Central memory CD4-positive, alpha-beta T cell (primary cell): ENCODE data around the gene TENT4B.

Experiments
- DNase-seq: peaks from one replicate; pipeline ENCODE4 v3.0.0; 2022

TENT4B gene

GRCh38 chr16:50260206-50261159 is 107.4 kb downstream of the TENT4B start:
- DNase-seq, result no peak

DNA sequence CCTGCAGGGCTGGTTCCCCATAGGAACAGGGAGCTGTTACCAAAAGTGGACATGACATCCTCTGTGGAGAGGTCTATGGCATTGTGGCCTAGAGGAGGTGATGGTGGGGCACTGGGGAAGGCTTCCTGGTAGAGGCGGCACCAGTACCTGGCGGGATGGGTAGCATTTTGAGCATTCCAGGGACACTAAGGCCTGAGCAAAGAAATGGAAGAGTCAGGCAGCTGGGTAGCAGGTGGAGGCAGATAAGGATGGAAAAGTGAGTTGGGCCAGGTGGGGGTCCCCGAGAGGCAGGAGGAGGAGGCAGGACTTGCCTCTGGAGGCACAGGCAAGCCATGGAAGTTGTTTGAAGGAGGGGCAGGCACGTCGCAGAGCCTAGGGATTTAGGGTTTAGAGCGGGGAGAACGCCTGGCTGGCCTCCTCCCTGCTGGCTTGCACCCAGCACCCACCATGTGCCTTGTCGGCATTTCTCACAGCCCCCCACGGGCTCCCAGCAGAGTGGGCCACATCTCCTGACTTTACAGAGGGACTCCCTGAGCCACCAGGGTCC is 108.1 kb downstream of the TENT4B start:
- DNase-seq, result no peak

- DNase-seq, result no peak
These were observed 108.7 kb downstream of the TENT4B start for GRCh38 chr16:50261707-50262235.

DNA sequence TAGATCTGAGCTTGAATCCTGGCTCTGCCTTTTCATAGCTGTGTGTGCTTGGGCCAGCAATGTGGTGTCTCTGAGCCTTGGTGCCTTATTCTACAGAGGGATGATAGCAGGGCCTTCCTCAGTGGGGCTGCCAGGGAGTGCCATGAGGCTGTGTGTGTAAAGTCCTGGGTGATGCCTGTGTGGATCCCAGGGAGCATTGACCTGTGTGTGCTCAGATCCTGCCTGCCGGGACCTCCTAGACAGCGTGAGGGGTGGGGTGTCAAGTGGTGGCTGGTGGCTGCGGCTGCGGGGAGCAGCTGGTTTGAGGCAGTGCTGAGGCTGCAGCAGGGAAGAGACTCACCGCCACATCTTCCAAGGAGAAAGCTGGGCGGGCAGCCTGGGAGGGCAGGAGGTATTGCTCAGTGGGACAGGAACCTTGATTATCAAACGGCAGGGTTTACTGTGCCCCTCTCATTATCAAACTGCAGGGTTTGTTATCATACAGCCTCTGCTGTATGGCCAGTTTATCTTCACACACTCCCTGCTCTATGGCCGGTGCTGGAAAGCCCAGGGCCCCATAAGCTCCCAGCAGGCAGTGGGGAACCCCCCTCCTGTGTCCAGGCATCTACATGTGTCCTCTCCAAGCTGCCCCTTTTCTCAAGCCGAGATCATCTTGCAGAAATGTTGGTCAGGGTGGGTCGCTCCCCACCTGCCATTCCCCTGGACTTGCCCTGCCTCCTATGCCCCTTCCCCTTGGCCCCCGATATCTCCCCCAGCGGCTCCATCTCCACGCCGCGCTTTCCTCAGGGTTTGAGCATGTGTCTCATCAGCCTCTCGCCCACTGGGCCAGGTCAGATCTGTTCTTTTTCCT is 110.2 kb downstream of the TENT4B start:
- no peak for DNase-seq

DNA sequence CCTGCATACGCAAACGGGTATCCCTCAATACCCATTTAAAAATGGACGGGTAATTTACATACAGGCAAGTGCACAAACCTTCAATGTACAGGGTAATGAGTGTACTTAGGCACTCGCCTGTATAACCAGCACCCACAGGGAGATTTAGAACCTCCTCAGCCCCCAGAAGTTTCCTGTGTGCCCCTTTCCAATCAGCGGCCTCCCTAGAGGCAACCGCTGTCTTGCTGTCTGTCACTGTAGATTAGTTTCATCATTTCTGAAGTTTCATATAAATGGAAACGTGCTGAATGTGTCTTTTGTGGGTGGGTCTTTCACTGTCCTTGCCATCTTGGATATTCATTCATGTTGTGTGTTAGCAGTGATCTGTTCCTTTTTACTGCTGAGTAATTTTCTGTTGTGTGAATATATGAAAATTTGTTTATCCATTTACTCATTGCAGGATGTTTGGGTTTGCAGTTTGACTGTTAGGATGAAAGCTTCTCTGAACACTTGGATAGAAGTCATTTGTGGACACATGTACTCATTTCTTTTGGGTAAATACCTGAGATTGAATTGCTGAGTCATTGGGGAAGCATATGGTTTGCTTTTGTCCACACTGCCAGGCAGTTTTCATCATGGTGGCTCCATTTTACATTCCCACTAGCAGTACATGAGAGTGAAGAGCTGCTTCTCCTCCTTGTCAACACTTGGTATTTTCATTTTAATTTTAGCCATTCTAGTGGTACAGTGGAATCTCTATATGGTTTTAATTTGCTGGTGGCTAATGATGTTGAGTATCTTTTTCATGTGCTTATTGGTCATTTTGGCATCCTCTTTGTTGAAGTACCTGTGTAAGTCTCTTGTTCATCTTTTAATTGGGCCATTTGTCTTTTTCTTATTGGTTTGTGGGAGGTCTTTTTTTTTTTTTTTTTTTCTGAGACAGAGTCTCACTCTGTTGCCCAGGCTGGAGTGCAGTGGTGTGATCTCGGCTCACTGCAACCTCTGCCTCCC is 111.1 kb downstream of the TENT4B start:
- DNase-seq, result no peak

GRCh38 chr16:50265260-50265659 is 112.2 kb downstream of the TENT4B start:
- DNase-seq, result peak; percentile 51

DNA sequence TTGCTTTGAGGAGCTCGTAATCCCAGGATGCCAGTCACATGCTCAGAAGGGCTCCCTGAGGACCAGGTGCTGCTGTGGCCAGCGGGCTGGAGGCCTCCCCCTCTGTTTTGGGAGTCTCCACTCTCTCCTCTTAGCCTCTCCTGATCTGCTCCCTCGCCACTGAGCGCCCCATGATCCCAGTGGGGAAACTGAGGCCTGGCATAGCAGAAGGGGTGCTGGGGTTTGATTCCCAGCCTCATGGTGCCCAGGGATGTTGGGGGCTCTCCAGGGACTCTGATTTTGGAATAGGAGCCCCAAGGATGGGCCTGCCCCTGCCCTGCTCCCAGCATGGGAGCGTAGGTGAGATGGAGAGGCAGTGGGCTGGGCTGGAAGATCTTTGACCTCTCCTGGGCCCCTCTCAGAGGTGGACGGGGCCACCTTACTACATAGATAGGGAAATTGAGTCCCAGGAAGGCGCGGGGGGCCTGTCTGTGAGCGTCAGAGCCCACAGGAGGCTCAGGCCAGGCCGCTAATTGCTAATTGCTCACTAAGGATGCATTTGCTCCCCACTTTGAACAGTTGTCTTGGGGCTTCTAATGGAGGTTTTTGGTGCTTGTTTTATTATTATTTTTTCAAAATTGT is 112.7 kb downstream of the TENT4B start:
- DNase-seq, result no peak

DNA sequence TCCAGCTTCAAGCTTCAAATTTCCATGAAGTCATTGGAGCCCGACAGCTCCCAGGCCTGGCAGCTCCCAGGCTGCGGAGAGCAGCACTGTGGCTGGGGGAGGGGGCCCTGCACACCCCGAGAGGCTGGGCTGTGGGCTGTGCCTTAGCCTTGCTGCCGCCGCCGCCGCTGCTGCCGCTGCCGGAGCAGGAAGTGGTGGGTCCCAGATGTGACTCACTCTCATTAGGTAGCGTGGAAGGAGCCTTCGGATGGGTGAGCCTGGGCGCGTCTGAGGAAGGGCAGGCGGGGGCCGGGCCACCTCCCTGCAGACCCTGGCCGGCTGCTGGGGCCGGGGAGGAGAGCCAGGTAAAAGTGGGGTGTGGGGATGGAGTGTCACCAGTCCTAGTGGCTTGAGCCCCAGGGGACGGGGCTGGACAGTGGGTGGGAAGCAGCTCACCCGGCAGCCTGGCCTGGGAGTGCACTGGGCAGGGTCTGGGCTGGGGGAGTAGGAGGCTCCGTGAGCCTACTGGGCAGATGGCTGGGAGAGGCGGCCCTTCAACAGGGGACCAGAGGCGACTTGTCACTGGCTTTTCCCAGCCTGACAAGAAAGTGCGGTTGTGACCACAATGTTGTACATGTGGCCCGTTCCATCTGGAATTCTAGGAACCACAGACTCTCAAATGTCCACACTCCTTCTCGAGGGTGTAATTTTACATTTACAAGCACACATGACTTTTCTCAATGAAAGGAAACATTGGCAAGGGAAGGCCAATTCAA is 113.4 kb downstream of the TENT4B start, which contains the start of gene ADCY7:
Gene ADCY7 (plus strand): TSS at position 215 of the 755 bp plus-strand sequence. CDS start 21,629 bp downstream, outside the sequence.
- peak; percentile 80 for DNase-seq

- DNase-seq, result no peak
These were observed 114.1 kb downstream of the TENT4B start for GRCh38 chr16:50267151-50267631.

DNA sequence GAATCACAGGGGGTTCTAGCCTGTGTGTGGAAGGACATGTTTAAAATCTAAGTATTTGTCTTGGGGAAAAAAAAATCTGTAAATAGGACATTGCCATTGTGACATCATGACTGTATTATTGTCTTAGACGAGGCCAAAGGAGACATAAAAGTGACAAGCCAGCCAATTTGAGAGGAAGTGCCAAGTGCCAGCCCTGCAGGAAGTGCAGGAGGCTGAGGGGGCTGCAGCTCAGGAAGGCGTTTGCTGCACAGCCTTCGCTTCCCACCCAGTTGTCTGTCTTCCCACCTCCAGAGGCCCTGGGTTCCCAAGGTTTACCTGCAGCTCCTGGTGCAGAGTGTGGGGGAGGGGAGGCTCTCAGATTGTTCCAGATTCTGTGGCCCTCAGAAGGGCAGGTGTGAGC is 114.5 kb downstream of the TENT4B start:
- peak; percentile 36 for DNase-seq

GRCh38 chr16:50268352-50268751 is 115.2 kb downstream of the TENT4B start:
- DNase-seq, result no peak

DNA sequence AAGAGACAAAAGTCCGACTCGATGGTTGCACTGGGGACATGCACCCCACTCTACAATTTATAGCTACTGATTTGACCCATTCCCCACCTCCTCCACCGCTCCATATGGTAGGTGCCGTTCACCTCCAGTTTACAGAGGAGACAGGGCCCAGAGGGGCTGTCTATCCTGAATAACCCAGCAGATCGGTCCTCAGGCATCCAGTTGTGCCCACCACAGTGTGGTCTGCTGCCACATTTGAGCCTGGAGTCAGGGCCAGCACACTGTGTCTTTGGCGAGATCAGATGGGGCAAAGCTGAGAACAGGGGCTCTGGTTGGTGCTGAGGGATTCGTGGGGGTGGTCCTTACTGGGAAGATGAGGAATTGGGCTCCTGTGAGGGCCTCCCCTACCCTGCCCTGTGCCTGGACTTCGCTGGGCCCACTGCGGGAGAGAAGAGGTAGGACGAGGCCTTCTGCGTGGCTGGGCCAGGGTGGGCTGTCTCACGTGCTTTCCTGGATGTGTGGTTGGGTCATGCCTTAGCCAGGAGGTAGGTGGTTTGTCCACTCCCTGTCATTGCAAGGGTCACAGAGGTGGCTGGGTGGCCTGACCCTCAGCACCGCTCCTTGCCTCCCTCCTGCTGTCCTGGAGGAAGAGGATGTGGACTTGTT is 116.1 kb downstream of the TENT4B start:
- no peak for DNase-seq

- DNase-seq, result no peak
These were observed 116.8 kb downstream of the TENT4B start for GRCh38 chr16:50269769-50270509.

GRCh38 chr16:50270510-50271147 is 117.5 kb downstream of the TENT4B start:
- DNase-seq, result no peak

DNA sequence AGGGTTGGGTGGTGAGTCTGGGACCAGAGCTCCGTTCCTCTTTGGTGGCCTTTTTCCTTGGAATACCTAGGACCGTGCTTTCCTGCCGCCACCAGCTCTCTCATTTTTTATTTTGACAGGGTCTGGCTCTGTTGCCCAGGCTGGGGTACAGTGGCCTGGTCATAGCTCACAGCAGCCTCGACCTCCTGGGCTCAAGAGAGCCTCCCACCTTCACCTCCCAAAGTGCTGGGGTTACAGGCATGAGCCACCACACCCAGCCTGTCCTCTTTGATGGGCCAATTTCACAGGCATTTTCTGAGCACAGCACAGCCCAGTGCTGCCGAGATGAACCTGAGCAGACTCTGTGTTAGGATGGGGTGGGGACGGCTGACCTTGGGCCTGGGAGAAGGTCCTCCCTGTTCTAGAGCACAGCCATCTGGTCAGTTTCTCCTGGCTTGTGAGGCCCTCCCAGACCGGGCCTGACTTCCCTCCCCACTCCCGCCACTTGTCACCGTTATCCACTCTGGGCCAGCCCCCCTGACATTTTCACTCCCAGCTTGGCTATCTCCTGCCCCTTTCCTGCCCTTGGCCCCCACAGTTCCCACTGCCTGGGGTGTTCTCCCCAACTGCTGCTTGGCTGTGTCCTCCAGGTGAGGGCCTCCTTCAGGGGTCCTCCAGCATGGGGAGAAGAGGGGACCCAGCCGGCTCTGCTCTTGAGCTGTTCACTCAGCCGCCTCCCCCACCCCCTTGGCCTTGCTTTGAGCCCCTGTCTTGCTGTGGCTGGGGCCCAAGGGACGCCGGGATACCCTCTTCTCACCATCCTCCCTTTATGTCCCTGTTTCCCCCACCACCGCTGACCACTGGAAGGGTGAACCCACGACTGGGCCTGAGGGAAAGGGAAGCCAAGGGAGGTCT is 118.3 kb downstream of the TENT4B start:
- no peak for DNase-seq

GRCh38 chr16:50272111-50272571 is 119.0 kb downstream of the TENT4B start:
- no peak for DNase-seq
